Measurements from ENCODE around the gene RAB7B. TPM values are rescaled to one million over a fixed set of nuclear protein-coding genes. Genes with fewer than 3 reads are reported as not detected.

Gene RAB7B
- total RNA-seq, 1 donor from 2014 or later: 11.7 TPM

- DNase-seq (ENCODE audit: low spot score): no peak
Measured at GRCh38 chr1:206022766-206023165, 19.6 kb upstream of the RAB7B start.

GRCh38 chr1:206021626-206022365 is 18.6 kb upstream of the RAB7B start:
- DNase-seq (ENCODE audit: low spot score): no peak

GRCh38 chr1:206021008-206021625 is 17.9 kb upstream of the RAB7B start:
- DNase-seq (ENCODE audit: low spot score): no peak

- no peak for DNase-seq (ENCODE audit: low spot score)
Measured at GRCh38 chr1:206020393-206021007, 17.3 kb upstream of the RAB7B start.

GRCh38 chr1:206015071-206015470 is 11.9 kb upstream of the RAB7B start:
- no peak for DNase-seq (ENCODE audit: low spot score)

GRCh38 chr1:206014601-206015000 is 11.4 kb upstream of the RAB7B start:
- no peak for DNase-seq (ENCODE audit: low spot score)

- DNase-seq (ENCODE audit: low spot score): no peak
Measured at GRCh38 chr1:206013026-206013795, 10.0 kb upstream of the RAB7B start.

- DNase-seq (ENCODE audit: low spot score): peak; percentile 73
Measured at GRCh38 chr1:206012086-206012859, 9.1 kb upstream of the RAB7B start.

GRCh38 chr1:206011057-206011456 is 7.9 kb upstream of the RAB7B start:
- no peak for DNase-seq (ENCODE audit: low spot score)

- DNase-seq (ENCODE audit: low spot score): no peak
Measured at GRCh38 chr1:206010060-206010459, 6.9 kb upstream of the RAB7B start.

- DNase-seq (ENCODE audit: low spot score): no peak
Measured at GRCh38 chr1:206006946-206007345, 3.8 kb upstream of the RAB7B start.

GRCh38 chr1:206005778-206006180 is 2.6 kb upstream of the RAB7B start:
- DNase-seq (ENCODE audit: low spot score): no peak

- no peak for DNase-seq (ENCODE audit: low spot score)
Measured at GRCh38 chr1:206005234-206005633, 2.0 kb upstream of the RAB7B start.

- no peak for DNase-seq (ENCODE audit: low spot score)
Measured at GRCh38 chr1:206004826-206005225, 1.6 kb upstream of the RAB7B start.

GRCh38 chr1:206003854-206004800 is 932 bp upstream of the RAB7B start:
- DNase-seq (ENCODE audit: low spot score): no peak

- no peak for DNase-seq (ENCODE audit: low spot score)
Measured at GRCh38 chr1:206002160-206002559, 1.0 kb downstream of the RAB7B start.

GRCh38 chr1:206001476-206001888 is 1.7 kb downstream of the RAB7B start:
- no peak for DNase-seq (ENCODE audit: low spot score)

- DNase-seq (ENCODE audit: low spot score): peak; percentile 34
Measured at GRCh38 chr1:206000641-206001339, 2.4 kb downstream of the RAB7B start.

- DNase-seq (ENCODE audit: low spot score): peak; percentile 38
Measured at GRCh38 chr1:205998457-205999241, 4.5 kb downstream of the RAB7B start.
